GM23338 (cell line): ENCODE measurements around the gene RPE.

Experiments used
- CREB1 ChIP-seq: fragments of 250-450 bp; sonication (Bioruptor Pico); IDR thresholded peaks from 2 replicates; pipeline ENCODE4 v1.5.0; 2020; ENCODE audit warnings: low read depth, mild to moderate bottlenecking, moderate library complexity
- EZH2 ChIP-seq: fragments of 200-600 bp; sonication (generic); IDR thresholded peaks from one replicate; pipeline ENCODE4 v1.8.0; 2017; ENCODE audit warnings: antibody characterized with exemption, mild to moderate bottlenecking, low read depth; ENCODE audit not compliant: unreplicated experiment
- EZH2phosphoT487 ChIP-seq: fragments of 200-600 bp; sonication (generic); IDR thresholded peaks from one replicate; pipeline ENCODE4 v1.8.1; 2018; ENCODE audit warnings: antibody characterized with exemption; ENCODE audit not compliant: unreplicated experiment
- JUNB ChIP-seq: IDR thresholded peaks from one replicate; pipeline ENCODE4 v1.6.1; 2016; ENCODE audit warnings: antibody characterized with exemption; ENCODE audit not compliant: unreplicated experiment
- NANOG ChIP-seq: IDR thresholded peaks from 2 replicates; pipeline ENCODE4 v1.6.1; 2016; ENCODE audit warnings: antibody characterized with exemption, borderline replicate concordance
- POLR2AphosphoS5 ChIP-seq: IDR thresholded peaks from 2 replicates; pipeline ENCODE4 v1.6.1; 2016; ENCODE audit warnings: antibody characterized with exemption, low read depth
- STAT1 ChIP-seq: IDR thresholded peaks from one replicate; pipeline ENCODE4 v1.6.1; 2016; ENCODE audit warnings: antibody characterized with exemption; ENCODE audit not compliant: unreplicated experiment
- ZNF331 ChIP-seq: fragments of 250-450 bp; sonication (Bioruptor Pico); IDR thresholded peaks from 2 replicates; pipeline ENCODE4 v1.5.0; 2020; ENCODE audit warnings: low read depth, mild to moderate bottlenecking, moderate library complexity
- TF ChIP-seq, protein P1 (sequence below), 2 experiments: fragments of 200-600 bp in 1 of 2; sonication (generic) in 1 of 2; conservative IDR thresholded peaks; 2 replicates each; pipeline versions ENCODE4 v1.5.1 to v1.6.1; 2016 to 2017; ENCODE audit warnings: antibody characterized with exemption in 2 of 2, low read depth in 2 of 2, mild to moderate bottlenecking in 2 of 2, moderate library complexity in 1 of 2
- TF ChIP-seq, protein P2 (sequence below): IDR thresholded peaks from one replicate; pipeline ENCODE4 v1.6.1; 2018; ENCODE audit warnings: antibody characterized with exemption; ENCODE audit not compliant: unreplicated experiment
- TF ChIP-seq, protein P3 (sequence below): IDR thresholded peaks from 2 replicates; pipeline ENCODE4 v1.6.1; 2016; ENCODE audit warnings: antibody characterized with exemption
- TF ChIP-seq, protein P4 (sequence below): fragments of 250-450 bp; sonication (Bioruptor Pico); IDR thresholded peaks from 2 replicates; pipeline ENCODE4 v1.5.0; 2020; ENCODE audit warnings: mild to moderate bottlenecking, moderate library complexity

DNA sequence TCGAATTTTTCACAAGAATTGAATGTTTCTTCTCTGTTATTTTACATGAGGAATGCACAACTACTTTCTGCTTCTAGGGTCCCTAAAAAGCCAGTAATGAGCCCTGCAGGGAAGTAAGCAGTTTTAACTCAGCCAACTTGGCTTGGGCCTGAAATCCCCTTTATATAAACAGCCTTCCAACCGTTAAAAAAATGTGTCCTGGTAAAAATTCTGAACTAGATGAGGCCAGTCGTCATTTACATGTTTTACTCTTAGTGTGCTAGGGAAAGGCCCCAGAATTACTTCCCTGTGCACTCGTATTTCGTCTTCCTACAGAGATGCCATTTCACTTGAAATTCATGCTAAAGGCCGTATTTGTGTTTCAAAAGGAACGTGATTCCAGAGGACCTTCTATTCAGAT lies 42.4 kb upstream of the RPE start:
- TF ChIP-seq JUNB: no peak
- TF ChIP-seq, protein P1, sequence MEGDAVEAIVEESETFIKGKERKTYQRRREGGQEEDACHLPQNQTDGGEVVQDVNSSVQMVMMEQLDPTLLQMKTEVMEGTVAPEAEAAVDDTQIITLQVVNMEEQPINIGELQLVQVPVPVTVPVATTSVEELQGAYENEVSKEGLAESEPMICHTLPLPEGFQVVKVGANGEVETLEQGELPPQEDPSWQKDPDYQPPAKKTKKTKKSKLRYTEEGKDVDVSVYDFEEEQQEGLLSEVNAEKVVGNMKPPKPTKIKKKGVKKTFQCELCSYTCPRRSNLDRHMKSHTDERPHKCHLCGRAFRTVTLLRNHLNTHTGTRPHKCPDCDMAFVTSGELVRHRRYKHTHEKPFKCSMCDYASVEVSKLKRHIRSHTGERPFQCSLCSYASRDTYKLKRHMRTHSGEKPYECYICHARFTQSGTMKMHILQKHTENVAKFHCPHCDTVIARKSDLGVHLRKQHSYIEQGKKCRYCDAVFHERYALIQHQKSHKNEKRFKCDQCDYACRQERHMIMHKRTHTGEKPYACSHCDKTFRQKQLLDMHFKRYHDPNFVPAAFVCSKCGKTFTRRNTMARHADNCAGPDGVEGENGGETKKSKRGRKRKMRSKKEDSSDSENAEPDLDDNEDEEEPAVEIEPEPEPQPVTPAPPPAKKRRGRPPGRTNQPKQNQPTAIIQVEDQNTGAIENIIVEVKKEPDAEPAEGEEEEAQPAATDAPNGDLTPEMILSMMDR (conservative IDR thresholded peaks at IDR 0.05; ENCODE audit: low read depth in 2 of 2): no peak
- TF ChIP-seq ZNF331 (CRISPR knock-in tag): no peak
- no peak for TF ChIP-seq EZH2phosphoT487
- TF ChIP-seq, protein P2, sequence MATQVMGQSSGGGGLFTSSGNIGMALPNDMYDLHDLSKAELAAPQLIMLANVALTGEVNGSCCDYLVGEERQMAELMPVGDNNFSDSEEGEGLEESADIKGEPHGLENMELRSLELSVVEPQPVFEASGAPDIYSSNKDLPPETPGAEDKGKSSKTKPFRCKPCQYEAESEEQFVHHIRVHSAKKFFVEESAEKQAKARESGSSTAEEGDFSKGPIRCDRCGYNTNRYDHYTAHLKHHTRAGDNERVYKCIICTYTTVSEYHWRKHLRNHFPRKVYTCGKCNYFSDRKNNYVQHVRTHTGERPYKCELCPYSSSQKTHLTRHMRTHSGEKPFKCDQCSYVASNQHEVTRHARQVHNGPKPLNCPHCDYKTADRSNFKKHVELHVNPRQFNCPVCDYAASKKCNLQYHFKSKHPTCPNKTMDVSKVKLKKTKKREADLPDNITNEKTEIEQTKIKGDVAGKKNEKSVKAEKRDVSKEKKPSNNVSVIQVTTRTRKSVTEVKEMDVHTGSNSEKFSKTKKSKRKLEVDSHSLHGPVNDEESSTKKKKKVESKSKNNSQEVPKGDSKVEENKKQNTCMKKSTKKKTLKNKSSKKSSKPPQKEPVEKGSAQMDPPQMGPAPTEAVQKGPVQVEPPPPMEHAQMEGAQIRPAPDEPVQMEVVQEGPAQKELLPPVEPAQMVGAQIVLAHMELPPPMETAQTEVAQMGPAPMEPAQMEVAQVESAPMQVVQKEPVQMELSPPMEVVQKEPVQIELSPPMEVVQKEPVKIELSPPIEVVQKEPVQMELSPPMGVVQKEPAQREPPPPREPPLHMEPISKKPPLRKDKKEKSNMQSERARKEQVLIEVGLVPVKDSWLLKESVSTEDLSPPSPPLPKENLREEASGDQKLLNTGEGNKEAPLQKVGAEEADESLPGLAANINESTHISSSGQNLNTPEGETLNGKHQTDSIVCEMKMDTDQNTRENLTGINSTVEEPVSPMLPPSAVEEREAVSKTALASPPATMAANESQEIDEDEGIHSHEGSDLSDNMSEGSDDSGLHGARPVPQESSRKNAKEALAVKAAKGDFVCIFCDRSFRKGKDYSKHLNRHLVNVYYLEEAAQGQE: no peak
- no peak for TF ChIP-seq POLR2AphosphoS5
- no peak for TF ChIP-seq CREB1 (CRISPR knock-in tag)
- no peak for TF ChIP-seq STAT1
- TF ChIP-seq EZH2: no peak
- TF ChIP-seq, protein P3, sequence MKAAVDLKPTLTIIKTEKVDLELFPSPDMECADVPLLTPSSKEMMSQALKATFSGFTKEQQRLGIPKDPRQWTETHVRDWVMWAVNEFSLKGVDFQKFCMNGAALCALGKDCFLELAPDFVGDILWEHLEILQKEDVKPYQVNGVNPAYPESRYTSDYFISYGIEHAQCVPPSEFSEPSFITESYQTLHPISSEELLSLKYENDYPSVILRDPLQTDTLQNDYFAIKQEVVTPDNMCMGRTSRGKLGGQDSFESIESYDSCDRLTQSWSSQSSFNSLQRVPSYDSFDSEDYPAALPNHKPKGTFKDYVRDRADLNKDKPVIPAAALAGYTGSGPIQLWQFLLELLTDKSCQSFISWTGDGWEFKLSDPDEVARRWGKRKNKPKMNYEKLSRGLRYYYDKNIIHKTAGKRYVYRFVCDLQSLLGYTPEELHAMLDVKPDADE: no peak
- no peak for TF ChIP-seq NANOG
- TF ChIP-seq, protein P4, sequence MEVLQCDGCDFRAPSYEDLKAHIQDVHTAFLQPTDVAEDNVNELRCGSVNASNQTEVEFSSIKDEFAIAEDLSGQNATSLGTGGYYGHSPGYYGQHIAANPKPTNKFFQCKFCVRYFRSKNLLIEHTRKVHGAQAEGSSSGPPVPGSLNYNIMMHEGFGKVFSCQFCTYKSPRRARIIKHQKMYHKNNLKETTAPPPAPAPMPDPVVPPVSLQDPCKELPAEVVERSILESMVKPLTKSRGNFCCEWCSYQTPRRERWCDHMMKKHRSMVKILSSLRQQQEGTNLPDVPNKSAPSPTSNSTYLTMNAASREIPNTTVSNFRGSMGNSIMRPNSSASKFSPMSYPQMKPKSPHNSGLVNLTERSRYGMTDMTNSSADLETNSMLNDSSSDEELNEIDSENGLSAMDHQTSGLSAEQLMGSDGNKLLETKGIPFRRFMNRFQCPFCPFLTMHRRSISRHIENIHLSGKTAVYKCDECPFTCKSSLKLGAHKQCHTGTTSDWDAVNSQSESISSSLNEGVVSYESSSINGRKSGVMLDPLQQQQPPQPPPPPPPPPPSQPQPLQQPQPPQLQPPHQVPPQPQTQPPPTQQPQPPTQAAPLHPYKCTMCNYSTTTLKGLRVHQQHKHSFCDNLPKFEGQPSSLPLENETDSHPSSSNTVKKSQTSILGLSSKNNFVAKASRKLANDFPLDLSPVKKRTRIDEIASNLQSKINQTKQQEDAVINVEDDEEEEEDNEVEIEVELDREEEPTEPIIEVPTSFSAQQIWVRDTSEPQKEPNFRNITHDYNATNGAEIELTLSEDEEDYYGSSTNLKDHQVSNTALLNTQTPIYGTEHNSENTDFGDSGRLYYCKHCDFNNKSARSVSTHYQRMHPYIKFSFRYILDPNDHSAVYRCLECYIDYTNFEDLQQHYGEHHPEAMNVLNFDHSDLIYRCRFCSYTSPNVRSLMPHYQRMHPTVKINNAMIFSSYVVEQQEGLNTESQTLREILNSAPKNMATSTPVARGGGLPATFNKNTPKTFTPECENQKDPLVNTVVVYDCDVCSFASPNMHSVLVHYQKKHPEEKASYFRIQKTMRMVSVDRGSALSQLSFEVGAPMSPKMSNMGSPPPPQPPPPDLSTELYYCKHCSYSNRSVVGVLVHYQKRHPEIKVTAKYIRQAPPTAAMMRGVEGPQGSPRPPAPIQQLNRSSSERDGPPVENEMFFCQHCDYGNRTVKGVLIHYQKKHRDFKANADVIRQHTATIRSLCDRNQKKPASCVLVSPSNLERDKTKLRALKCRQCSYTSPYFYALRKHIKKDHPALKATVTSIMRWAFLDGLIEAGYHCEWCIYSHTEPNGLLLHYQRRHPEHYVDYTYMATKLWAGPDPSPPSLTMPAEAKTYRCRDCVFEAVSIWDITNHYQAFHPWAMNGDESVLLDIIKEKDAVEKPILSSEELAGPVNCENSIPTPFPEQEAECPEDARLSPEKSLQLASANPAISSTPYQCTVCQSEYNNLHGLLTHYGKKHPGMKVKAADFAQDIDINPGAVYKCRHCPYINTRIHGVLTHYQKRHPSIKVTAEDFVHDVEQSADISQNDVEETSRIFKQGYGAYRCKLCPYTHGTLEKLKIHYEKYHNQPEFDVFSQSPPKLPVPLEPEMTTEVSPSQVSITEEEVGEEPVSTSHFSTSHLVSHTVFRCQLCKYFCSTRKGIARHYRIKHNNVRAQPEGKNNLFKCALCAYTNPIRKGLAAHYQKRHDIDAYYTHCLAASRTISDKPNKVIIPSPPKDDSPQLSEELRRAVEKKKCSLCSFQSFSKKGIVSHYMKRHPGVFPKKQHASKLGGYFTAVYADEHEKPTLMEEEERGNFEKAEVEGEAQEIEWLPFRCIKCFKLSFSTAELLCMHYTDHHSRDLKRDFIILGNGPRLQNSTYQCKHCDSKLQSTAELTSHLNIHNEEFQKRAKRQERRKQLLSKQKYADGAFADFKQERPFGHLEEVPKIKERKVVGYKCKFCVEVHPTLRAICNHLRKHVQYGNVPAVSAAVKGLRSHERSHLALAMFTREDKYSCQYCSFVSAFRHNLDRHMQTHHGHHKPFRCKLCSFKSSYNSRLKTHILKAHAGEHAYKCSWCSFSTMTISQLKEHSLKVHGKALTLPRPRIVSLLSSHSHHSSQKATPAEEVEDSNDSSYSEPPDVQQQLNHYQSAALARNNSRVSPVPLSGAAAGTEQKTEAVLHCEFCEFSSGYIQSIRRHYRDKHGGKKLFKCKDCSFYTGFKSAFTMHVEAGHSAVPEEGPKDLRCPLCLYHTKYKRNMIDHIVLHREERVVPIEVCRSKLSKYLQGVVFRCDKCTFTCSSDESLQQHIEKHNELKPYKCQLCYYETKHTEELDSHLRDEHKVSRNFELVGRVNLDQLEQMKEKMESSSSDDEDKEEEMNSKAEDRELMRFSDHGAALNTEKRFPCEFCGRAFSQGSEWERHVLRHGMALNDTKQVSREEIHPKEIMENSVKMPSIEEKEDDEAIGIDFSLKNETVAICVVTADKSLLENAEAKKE (CRISPR knock-in tag): no peak
